ENCODE measurements around the gene PARD3B.

- TF ChIP-seq CTCF (IDR thresholded peaks at IDR 0.05; ENCODE audit: low read depth, low read length) (no peak), POLR2A (IDR thresholded peaks at IDR 0.05; ENCODE audit: extremely low read depth, insufficient read length) (no peak)
These were observed 12.3 kb downstream of the PARD3B start for GRCh38 chr2:204557604-204558003.
